Measurements from ENCODE around the gene CAMK1D.

DNA sequence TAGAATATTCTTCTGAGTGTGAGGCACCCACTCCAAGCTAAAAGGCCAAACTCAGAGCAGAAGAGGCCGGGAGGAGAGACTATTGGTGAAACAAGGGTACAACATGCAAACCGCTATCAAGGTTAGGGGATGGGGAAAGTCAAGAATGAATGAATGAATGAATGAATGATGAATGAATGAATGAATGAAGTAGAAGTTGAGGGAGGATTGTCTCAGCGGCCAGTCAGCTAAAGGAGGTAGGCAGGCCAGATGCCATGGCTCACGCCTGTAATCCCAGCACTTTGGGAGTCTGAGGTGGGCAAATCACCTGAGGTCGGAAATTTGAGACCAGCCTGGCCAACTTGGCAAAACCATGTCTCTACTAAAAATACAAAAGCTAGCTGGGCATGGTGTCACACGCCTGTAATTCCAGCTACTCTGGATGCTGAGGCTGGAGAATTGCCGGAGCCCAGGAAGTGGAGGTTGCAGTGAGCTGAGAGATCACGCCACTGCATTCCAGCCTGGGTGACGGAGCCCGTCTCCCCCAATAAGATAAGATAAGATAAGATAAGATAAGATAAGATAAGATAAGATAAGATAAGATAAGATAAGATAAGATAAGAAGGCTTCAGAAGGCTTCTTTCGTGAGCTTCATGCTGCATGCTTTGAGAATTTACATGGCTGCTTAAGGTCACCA lies 401.3 kb downstream of the CAMK1D start:
- TF ChIP-seq, protein P1, sequence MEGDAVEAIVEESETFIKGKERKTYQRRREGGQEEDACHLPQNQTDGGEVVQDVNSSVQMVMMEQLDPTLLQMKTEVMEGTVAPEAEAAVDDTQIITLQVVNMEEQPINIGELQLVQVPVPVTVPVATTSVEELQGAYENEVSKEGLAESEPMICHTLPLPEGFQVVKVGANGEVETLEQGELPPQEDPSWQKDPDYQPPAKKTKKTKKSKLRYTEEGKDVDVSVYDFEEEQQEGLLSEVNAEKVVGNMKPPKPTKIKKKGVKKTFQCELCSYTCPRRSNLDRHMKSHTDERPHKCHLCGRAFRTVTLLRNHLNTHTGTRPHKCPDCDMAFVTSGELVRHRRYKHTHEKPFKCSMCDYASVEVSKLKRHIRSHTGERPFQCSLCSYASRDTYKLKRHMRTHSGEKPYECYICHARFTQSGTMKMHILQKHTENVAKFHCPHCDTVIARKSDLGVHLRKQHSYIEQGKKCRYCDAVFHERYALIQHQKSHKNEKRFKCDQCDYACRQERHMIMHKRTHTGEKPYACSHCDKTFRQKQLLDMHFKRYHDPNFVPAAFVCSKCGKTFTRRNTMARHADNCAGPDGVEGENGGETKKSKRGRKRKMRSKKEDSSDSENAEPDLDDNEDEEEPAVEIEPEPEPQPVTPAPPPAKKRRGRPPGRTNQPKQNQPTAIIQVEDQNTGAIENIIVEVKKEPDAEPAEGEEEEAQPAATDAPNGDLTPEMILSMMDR (IDR thresholded peaks at IDR 0.05) = no peak
- TF ChIP-seq POLR2A (IDR thresholded peaks at IDR 0.05) = no peak
